Parathyroid adenoma (tissue), 2 donors: ENCODE results near the gene IZUMO4.

Experiments used
- H2AFZ ChIP-seq: fragments of 300-600 bp; sonication (generic); one replicate; pipeline ENCODE4 v1.7.0; 2017; ENCODE audit warnings: antibody characterized with exemption, mild to moderate bottlenecking
- H3K27ac ChIP-seq: fragments of 300-600 bp; sonication (generic); one replicate; pipeline ENCODE4 v1.7.0; 2017
- H3K27me3 ChIP-seq: fragments of 300-600 bp; sonication (generic); one replicate; pipeline ENCODE4 v1.7.0; 2017; ENCODE audit warnings: low read length; ENCODE audit not compliant: control insufficient read depth, insufficient read depth
- H3K36me3 ChIP-seq: fragments of 300-600 bp; sonication (generic); one replicate; pipeline ENCODE4 v1.7.0; 2017; ENCODE audit warnings: low read length; ENCODE audit not compliant: control insufficient read depth, insufficient read depth
- H3K4me1 ChIP-seq: fragments of 300-600 bp; sonication (generic); one replicate; pipeline ENCODE4 v1.7.0; 2017; ENCODE audit warnings: control low read depth
- H3K4me2 ChIP-seq: fragments of 300-600 bp; sonication (generic); one replicate; pipeline ENCODE4 v1.7.0; 2017; ENCODE audit warnings: low read length
- H3K4me3 ChIP-seq: fragments of 300-600 bp; sonication (generic); one replicate; pipeline ENCODE4 v1.7.0; 2017; ENCODE audit warnings: low read depth, low read length
- H3K79me2 ChIP-seq: fragments of 300-600 bp; sonication (generic); one replicate; pipeline ENCODE4 v1.7.0; 2017; ENCODE audit warnings: control low read depth
- H3K9ac ChIP-seq: fragments of 300-600 bp; sonication (generic); one replicate; pipeline ENCODE4 v1.7.0; 2017; ENCODE audit warnings: mild to moderate bottlenecking
- H3K9me3 ChIP-seq: fragments of 300-600 bp; sonication (generic); one replicate; pipeline ENCODE4 v1.7.0; 2017; ENCODE audit warnings: low read length; ENCODE audit not compliant: control insufficient read depth
- CTCF ChIP-seq: fragments of 300-600 bp; sonication (generic); IDR thresholded peaks from one replicate; pipeline ENCODE4 v1.7.0; 2017; ENCODE audit warnings: antibody characterized with exemption, mild to moderate bottlenecking
- donor health status: primary hyperparathyroidism.

Gene IZUMO4

DNA sequence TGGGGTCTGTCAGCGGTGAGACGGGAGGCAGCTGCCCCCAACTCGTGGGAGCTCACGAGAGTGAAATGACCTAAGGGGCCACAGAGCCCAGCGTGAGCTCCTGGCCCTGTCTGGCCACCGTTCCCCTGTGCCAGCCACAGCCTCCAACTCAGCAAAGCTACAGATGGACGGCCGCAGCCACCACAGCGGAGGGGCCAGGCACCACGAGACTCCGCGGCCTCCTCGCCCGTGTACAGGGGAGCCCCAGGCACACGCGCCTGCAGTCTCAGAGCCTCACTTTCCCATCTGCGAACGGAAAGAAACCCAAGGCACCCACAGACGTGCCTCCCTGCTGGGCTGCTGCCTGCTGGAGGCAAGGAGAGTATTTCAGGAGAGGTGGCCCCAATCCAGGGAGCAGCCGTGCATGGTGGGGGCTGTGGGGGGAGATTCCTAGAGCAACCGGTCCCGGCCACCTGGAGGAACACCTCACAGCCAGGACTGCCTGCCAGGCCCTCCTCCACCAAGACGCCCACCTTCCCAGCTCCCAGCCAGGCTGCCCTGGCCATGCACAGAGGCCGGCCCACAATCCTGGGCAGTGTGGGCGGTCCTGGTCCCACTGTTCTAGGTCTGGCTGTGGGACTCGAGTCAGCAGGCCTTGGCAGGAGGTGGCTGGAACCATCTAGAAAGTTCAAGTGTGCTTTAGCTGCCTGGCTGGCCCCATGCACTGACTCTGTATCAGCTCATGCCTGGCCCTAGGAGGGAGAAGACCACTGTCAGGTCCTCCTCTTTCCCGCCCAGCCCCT is 47.6 kb upstream of the IZUMO4 start:
- H3K9me3 ChIP-seq = no peaks in the 10 kb centered on the region
- peak overlapping the region; percentile 74 for H3K27ac ChIP-seq
- peaks cover 24% of the 10 kb centered on the region for H3K4me1 ChIP-seq
- H3K9ac ChIP-seq = peak overlapping the region; percentile 14
- H3K4me3 ChIP-seq = peak overlapping the region; percentile 91
- H3K79me2 ChIP-seq = peaks cover 36% of the 10 kb centered on the region
- H3K36me3 ChIP-seq = no peaks in the 10 kb centered on the region
- H3K27me3 ChIP-seq = no peaks in the 10 kb centered on the region
- TF ChIP-seq CTCF = no peak
- no peak overlapping the region for H2AFZ ChIP-seq
- peak overlapping the region; percentile 99 for H3K4me2 ChIP-seq

- Histone ChIP-seq H3K9me3 (no peaks in the 10 kb centered on the region), H3K27ac (peak overlapping the region; percentile 74), H3K36me3 (no peaks in the 10 kb centered on the region), H3K4me3 (peak overlapping the region; percentile 91), H3K9ac (peak overlapping the region; percentile 87), H3K27me3 (no peaks in the 10 kb centered on the region), H3K4me1 (peaks cover 24% of the 10 kb centered on the region), H3K4me2 (peak overlapping the region; percentile 99), H2AFZ (no peak overlapping the region), H3K79me2 (peaks cover 36% of the 10 kb centered on the region)
- no peak for TF ChIP-seq CTCF
Observed at GRCh38 chr19:2049741-2050348, 46.9 kb upstream of the IZUMO4 start.

GRCh38 chr19:2050349-2050990 is 46.2 kb upstream of the IZUMO4 start:
- peak overlapping the region; percentile 87 for H3K9ac ChIP-seq
- no peaks in the 10 kb centered on the region for H3K9me3 ChIP-seq
- TF ChIP-seq CTCF = no peak
- peak overlapping the region; percentile 91 for H3K4me3 ChIP-seq
- H3K27me3 ChIP-seq = no peaks in the 10 kb centered on the region
- H3K27ac ChIP-seq = peak overlapping the region; percentile 74
- H3K36me3 ChIP-seq = no peaks in the 10 kb centered on the region
- H3K4me1 ChIP-seq = peaks cover 26% of the 10 kb centered on the region
- H3K79me2 ChIP-seq = peaks cover 38% of the 10 kb centered on the region
- no peak overlapping the region for H2AFZ ChIP-seq
- H3K4me2 ChIP-seq = peak overlapping the region; percentile 99

DNA sequence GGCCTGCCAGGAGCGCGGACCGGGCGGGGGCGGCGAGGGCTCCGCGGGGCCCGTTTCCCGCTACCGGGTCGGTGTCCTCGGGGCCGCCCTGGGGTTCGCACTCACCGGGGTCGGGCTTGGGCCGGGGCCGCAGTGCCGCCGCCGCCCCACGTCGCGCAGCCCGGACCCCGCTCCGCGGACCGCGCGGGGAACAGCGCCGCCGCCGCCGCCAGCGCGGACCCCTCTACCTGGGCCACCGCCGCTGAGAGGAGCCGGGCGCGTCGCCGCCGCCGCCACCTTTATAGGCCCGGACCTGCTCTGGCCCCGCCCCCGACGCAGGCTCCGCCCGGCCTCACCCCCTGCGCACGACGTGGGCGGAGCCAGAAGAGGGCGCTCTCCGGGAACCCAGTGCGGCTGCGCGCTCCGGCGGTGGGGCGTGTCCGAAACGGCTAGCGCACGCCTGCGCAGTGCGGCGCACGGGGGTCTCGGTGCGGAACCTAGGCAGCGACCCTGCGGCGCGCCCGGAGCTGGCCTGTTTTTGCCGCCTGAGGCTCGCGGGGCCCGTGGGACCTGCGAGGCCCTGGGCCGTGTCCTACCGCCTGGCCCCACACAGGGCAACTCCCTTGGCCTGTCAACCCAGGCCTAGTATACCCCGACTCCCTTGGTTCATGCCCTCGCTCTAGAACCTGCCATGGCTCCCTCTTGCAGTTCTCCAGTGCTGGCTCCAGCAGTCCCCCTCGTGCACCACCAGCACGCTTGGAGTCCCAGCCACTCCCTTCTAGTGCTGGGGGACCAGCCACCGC is 45.5 kb upstream of the IZUMO4 start, which contains the start of gene MKNK2:
MKNK2 (minus strand) TSS at position 254 of the 782 bp plus-strand sequence. CDS start 393 bp downstream, outside the sequence.
- Histone ChIP-seq H3K79me2 (peaks cover 39% of the 10 kb centered on the region), H3K27ac (peak within 1 kb of the TSS; percentile 74), H3K9ac (peak within 1 kb of the TSS; percentile 87), H3K4me2 (peak within 1 kb of the TSS; percentile 99), H3K4me3 (peak within 1 kb of the TSS; percentile 91), H2AFZ (peak within 1 kb of the TSS; percentile 72), H3K4me1 (peaks cover 33% of the 10 kb centered on the region), H3K27me3 (no peaks in the 10 kb centered on the region), H3K36me3 (no peaks in the 10 kb centered on the region), H3K9me3 (no peaks in the 10 kb centered on the region)
- TF ChIP-seq CTCF = peak; percentile 79
